ENCODE measurements around the gene ANXA9.

Gene ANXA9

GRCh38 chr1:150976401-150976821 lies 5.7 kb upstream of the ANXA9 start:
- no peak for DNase-seq

- DNase-seq = no peak
Observed at GRCh38 chr1:150976879-150977694, 5.0 kb upstream of the ANXA9 start.

- DNase-seq = peak; percentile 82
Observed at GRCh38 chr1:150979092-150980056, 2.7 kb upstream of the ANXA9 start.

GRCh38 chr1:150981177-150981804 lies 801 bp upstream of the ANXA9 start:
- DNase-seq = peak; percentile 93

- DNase-seq = no peak
Observed at GRCh38 chr1:150985179-150985825, 3.2 kb downstream of the ANXA9 start.

- DNase-seq = no peak
Observed at GRCh38 chr1:150987924-150988323, 5.8 kb downstream of the ANXA9 start.

GRCh38 chr1:150992626-150993025 lies 10.5 kb downstream of the ANXA9 start:
- no peak for DNase-seq

GRCh38 chr1:150994248-150994647 lies 12.2 kb downstream of the ANXA9 start:
- no peak for DNase-seq

- DNase-seq = no peak
Observed at GRCh38 chr1:150995460-150995859, 13.4 kb downstream of the ANXA9 start.

GRCh38 chr1:150995896-150996295 lies 13.8 kb downstream of the ANXA9 start:
- DNase-seq = no peak

- DNase-seq = no peak
Observed at GRCh38 chr1:150997126-150997872, 15.2 kb downstream of the ANXA9 start.

- DNase-seq = peak; percentile 15
Observed at GRCh38 chr1:150997949-150998348, 15.9 kb downstream of the ANXA9 start.

GRCh38 chr1:150999051-150999674 lies 17.1 kb downstream of the ANXA9 start:
- DNase-seq = no peak

GRCh38 chr1:150999926-151000325 lies 17.8 kb downstream of the ANXA9 start:
- DNase-seq = no peak

- DNase-seq = no peak
Observed at GRCh38 chr1:151000408-151000807, 18.3 kb downstream of the ANXA9 start.

- DNase-seq = no peak
Observed at GRCh38 chr1:151001602-151002001, 19.5 kb downstream of the ANXA9 start.

GRCh38 chr1:151002051-151002450 lies 20.0 kb downstream of the ANXA9 start:
- DNase-seq = no peak

- DNase-seq = no peak
Observed at GRCh38 chr1:151002611-151003010, 20.5 kb downstream of the ANXA9 start.

GRCh38 chr1:151003180-151003579 lies 21.1 kb downstream of the ANXA9 start:
- DNase-seq = no peak

GRCh38 chr1:151005729-151006319 lies 23.7 kb downstream of the ANXA9 start:
- DNase-seq = no peak

All from NCI-H2171 (cell line).